HCT116 (cell line): ENCODE measurements around the gene PCAT7. TPM values are rescaled to one million over a fixed set of nuclear protein-coding genes. Genes with fewer than 3 reads are reported as not detected.

Source experiments
- ATAC-seq: fragments of 200-7000 bp; cut with Tn5 transposase; 2 replicates; pipeline ENCODE4 v1.9.1; 2020; ENCODE audit warnings: mild to moderate bottlenecking, moderate library complexity
- BruUV-seq: library from RNA; stranded (reverse); fragments of 400-500 nt; replicated peaks from 2 replicates; lab custom pipeline; 2021; lab: Mats Ljungman, UMichigan
- CTCF ChIA-PET: fragments of 300-600 bp; sonication (Branson Sonifier 250); formaldehyde crosslinking; loops from one replicate; lab custom pipeline; 2021; ENCODE audit warnings: antibody characterized with exemption; lab: Charles Lee
- POLR2A ChIA-PET: fragments of 300-600, 350-600 bp; sonication (Branson Sonifier 250); formaldehyde crosslinking; loops from one replicate; lab custom pipeline; 2021; ENCODE audit warnings: antibody characterized with exemption; lab: Charles Lee
- RAD21 ChIA-PET, 2 experiments: fragments of 300-600 bp; sonication (Branson Sonifier 250); formaldehyde crosslinking; loops; one replicate each; lab custom pipeline; 2023; ENCODE audit warnings: low total read pairs in 2 of 2; ENCODE audit not compliant: uncharacterized antibody in 2 of 2, unreplicated experiment in 2 of 2, low non-redundant PET in 1 of 2; lab: Charles Lee
- DNase-seq: peaks from one replicate; pipeline ENCODE4 v3.0.0-alpha.2; 2010; ENCODE audit warnings: low read depth, low spot score
- H2AFZ ChIP-seq: fragments of 200-600 bp; shearing (Covaris generic), sonication (generic); 2 replicates; pipeline ENCODE4 v1.6.1; 2017; ENCODE audit warnings: low read depth, mixed run types, mixed read lengths, antibody characterized with exemption, low read length; ENCODE audit not compliant: poor library complexity, severe bottlenecking
- H3K27ac ChIP-seq: 2 replicates; pipeline ENCODE4 v1.5.1; 2012; ENCODE audit warnings: low read depth, low read length
- H3K27me3 ChIP-seq: fragments of 200-600 bp; sonication (generic); 2 replicates; pipeline ENCODE4 v1.6.1; 2016; ENCODE audit warnings: mixed run types, low read length, mixed read lengths; ENCODE audit not compliant: insufficient read depth
- H3K36me3 ChIP-seq, 2 experiments: fragments of 200-500 bp in 1 of 2; fragments of 200-600 bp in 1 of 2; sonication (Bioruptor generic) in 1 of 2; sonication (generic) in 1 of 2; 2 replicates each; pipeline versions ENCODE4 v1.5.1 to v1.6.1; 2014 to 2016; ENCODE audit warnings: low read length in 2 of 2, inconsistent platforms in 1 of 2, mixed read lengths in 1 of 2, mixed run types in 1 of 2; ENCODE audit not compliant: insufficient read depth in 2 of 2, control insufficient read depth in 1 of 2
- H3K4me1 ChIP-seq, 2 experiments: fragments of 200-600 bp in 1 of 2; sonication (generic) in 1 of 2; 2 replicates each; pipeline versions ENCODE4 v1.5.1 to v1.6.1; 2012 to 2017; ENCODE audit warnings: low read length in 2 of 2, inconsistent platforms in 1 of 2, mild to moderate bottlenecking in 1 of 2, mixed read lengths in 1 of 2, mixed run types in 1 of 2, moderate library complexity in 1 of 2; ENCODE audit not compliant: insufficient read depth in 2 of 2, control insufficient read depth in 1 of 2
- H3K4me2 ChIP-seq: fragments of 200-600 bp; sonication (generic); 2 replicates; pipeline ENCODE4 v1.6.1; 2017; ENCODE audit warnings: mixed run types, low read length, mixed read lengths
- H3K4me3 ChIP-seq, 2 experiments: fragments of 200-600 bp in 1 of 2; sonication (generic) in 1 of 2; replicated peaks in 1 of 2; 2 replicates each; pipeline ENCODE4 v1.5.1; 2011 to 2016; ENCODE audit warnings: low read length in 2 of 2, control low read depth in 1 of 2, low read depth in 1 of 2, mild to moderate bottlenecking in 1 of 2, mixed read lengths in 1 of 2, mixed run types in 1 of 2
- H3K79me2 ChIP-seq: fragments of 200-600 bp; sonication (generic); 2 replicates; pipeline ENCODE4 v1.6.1; 2017; ENCODE audit warnings: mild to moderate bottlenecking, mixed run types, low read length, moderate library complexity, mixed read lengths; ENCODE audit not compliant: insufficient read depth
- H3K9ac ChIP-seq: fragments of 200-600 bp; sonication (generic); 2 replicates; pipeline ENCODE4 v1.6.1; 2016; ENCODE audit warnings: low read length, mixed read lengths
- H3K9me2 ChIP-seq: fragments of 200-600 bp; sonication (generic), shearing (Covaris generic); 2 replicates; pipeline ENCODE4 v1.6.1; 2017; ENCODE audit warnings: mixed run types, mild to moderate bottlenecking, moderate library complexity; ENCODE audit not compliant: insufficient read depth
- H3K9me3 ChIP-seq, 2 experiments: fragments of 200-500 bp in 1 of 2; fragments of 200-600 bp in 1 of 2; sonication (Bioruptor generic) in 1 of 2; sonication (generic) in 1 of 2; 2 replicates each; pipeline ENCODE4 v1.6.1; 2014 to 2017; ENCODE audit warnings: low read length in 2 of 2, mixed read lengths in 2 of 2, inconsistent platforms in 1 of 2, low read depth in 1 of 2, mild to moderate bottlenecking in 1 of 2, mixed run types in 1 of 2, moderate library complexity in 1 of 2; ENCODE audit not compliant: control insufficient read depth in 1 of 2, insufficient read depth in 1 of 2
- H4K20me1 ChIP-seq: fragments of 200-600 bp; sonication (generic), shearing (Covaris generic); 2 replicates; pipeline ENCODE4 v1.6.1; 2017; ENCODE audit warnings: mixed run types, mild to moderate bottlenecking, moderate library complexity; ENCODE audit not compliant: insufficient read depth
- CBX3 ChIP-seq: IDR thresholded peaks from 2 replicates; pipeline ENCODE4 v1.6.1; 2012; ENCODE audit warnings: low read depth
- ELF1 ChIP-seq: IDR thresholded peaks from 2 replicates; pipeline ENCODE4 v1.6.1; 2012; ENCODE audit warnings: low read depth, borderline replicate concordance
- EZH2 ChIP-seq: fragments of 200-600 bp; sonication (generic); IDR thresholded peaks from 2 replicates; pipeline ENCODE4 v1.6.1; 2017; ENCODE audit warnings: antibody characterized with exemption, mixed run types
- FOSL1 ChIP-seq: IDR thresholded peaks from 2 replicates; pipeline ENCODE4 v1.6.1; 2012; ENCODE audit warnings: low read depth
- JUND ChIP-seq: IDR thresholded peaks from 2 replicates; pipeline ENCODE4 v1.6.1; 2012
- MAX ChIP-seq: IDR thresholded peaks from 2 replicates; pipeline ENCODE4 v1.6.1; 2012
- RAD21 ChIP-seq: IDR thresholded peaks from 2 replicates; pipeline ENCODE4 v1.6.1; 2012; ENCODE audit warnings: low read depth, mild to moderate bottlenecking
- REST ChIP-seq: IDR thresholded peaks from 2 replicates; pipeline ENCODE4 v1.6.1; 2012; ENCODE audit warnings: low read depth
- SIN3A ChIP-seq: IDR thresholded peaks from 2 replicates; pipeline ENCODE4 v1.6.1; 2012; ENCODE audit warnings: low read depth
- SRF ChIP-seq: IDR thresholded peaks from 2 replicates; pipeline ENCODE4 v1.6.1; 2012; ENCODE audit warnings: low read depth
- TCF7L2 ChIP-seq: IDR thresholded peaks from 2 replicates; pipeline ENCODE4 v1.7.0; 2011; ENCODE audit warnings: borderline replicate concordance, inconsistent platforms; ENCODE audit not compliant: insufficient read depth, insufficient read length; ENCODE audit errors: extremely low read depth
- YY1 ChIP-seq: IDR thresholded peaks from 2 replicates; pipeline ENCODE4 v1.6.1; 2011; ENCODE audit warnings: low read length, low read depth, moderate library complexity, mild to moderate bottlenecking; ENCODE audit not compliant: insufficient replicate concordance; ENCODE audit errors: extremely low read depth
- ZFX ChIP-seq: fragments of 450-650 bp; IDR thresholded peaks from 2 replicates; pipeline ENCODE4 v1.6.1; 2017
- ZNF274 ChIP-seq: fragments of 200-500 bp; sonication (Bioruptor generic); IDR thresholded peaks from 2 replicates; pipeline ENCODE4 v1.6.1; 2014; ENCODE audit warnings: mild to moderate bottlenecking, low read depth, low read length, inconsistent platforms
- intact Hi-C: fragments of 100-400 bp; cut with micrococcal nuclease; formaldehyde crosslinking; loops from 2 replicates; pipeline ENCODE4 v1.10.0; 2022
- total RNA-seq: library from RNA; stranded (reverse); gene quantifications from one replicate; pipeline ENCODE4 v1.2.1, GENCODE V29; 2021; ENCODE audit not compliant: unreplicated experiment

The PCAT7 gene
- total RNA-seq, 1 experiment from 2014 or later = 3.8 TPM

- Histone ChIP-seq H3K79me2 (no peaks in the 10 kb centered on the region), H2AFZ (no peak overlapping the region), H3K36me3 (no peaks in the 10 kb centered on the region), H3K4me2 (no peak overlapping the region), H3K27ac (no peak overlapping the region), H4K20me1 (no peaks in the 10 kb centered on the region), H3K9ac (no peak overlapping the region), H3K9me2 (no peaks in the 10 kb centered on the region), H3K4me1 (no peaks in the 10 kb centered on the region), H3K9me3 (no peaks in the 10 kb centered on the region), H3K27me3 (no peaks in the 10 kb centered on the region), H3K4me3 (no peak overlapping the region)
- BruUV-seq = no TSS peak
- TF ChIP-seq FOSL1 (no peak), RAD21 (no peak), CBX3 (no peak), REST (no peak), SRF (no peak), ZNF274 (no peak), MAX (no peak), ZFX (no peak), TCF7L2 (no peak), EZH2 (no peak), YY1 (no peak), JUND (no peak), ELF1 (no peak), SIN3A (no peak)
- intact Hi-C loops = no loop called here
- RAD21 ChIA-PET = no interaction called here
- CTCF ChIA-PET = no interaction called here
- no peak for DNase-seq
- ATAC-seq = no peak
- POLR2A ChIA-PET = no interaction called here
Measured at GRCh38 chr9:94534901-94535300, 20.0 kb upstream of the PCAT7 start.
